LoVo (cell line): ENCODE measurements around the gene CDH16.
"Not testable (repeated sequence)": the region's sequence is repeated elsewhere in the genome, so short reads cannot be mapped to it uniquely, and the experiment has no call there.

ENCODE experiments used
- DNase-seq: peaks from one replicate; pipeline ENCODE4 v3.0.0-alpha.2; 2016; ENCODE audit warnings: low spot score

The CDH16 gene

GRCh38 chr16:66908762-66909559 lies 9.7 kb downstream of the CDH16 start:
- DNase-seq = no peak

DNA sequence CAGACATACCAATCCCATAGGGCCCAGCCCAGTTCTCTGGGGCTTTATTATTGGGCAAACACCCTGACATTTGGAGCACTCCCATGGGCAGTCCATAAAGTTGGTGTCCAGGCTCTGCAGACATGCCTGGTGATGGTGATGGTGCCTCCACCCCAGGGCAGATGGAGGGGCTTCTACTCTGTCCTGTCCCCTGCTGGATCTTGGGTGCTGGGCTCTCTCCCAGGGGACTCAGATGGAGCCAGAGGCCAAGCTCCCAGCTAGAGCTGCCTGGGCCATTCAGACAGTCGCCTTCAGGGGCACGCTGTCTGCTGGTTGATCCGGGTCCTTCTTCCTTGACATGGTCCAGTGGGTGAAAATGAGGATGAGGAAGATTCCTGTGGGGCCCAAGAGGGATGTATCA lies 10.6 kb downstream of the CDH16 start:
- no peak for DNase-seq

- DNase-seq = no peak
Observed at GRCh38 chr16:66906916-66907836, 11.5 kb downstream of the CDH16 start.

DNA sequence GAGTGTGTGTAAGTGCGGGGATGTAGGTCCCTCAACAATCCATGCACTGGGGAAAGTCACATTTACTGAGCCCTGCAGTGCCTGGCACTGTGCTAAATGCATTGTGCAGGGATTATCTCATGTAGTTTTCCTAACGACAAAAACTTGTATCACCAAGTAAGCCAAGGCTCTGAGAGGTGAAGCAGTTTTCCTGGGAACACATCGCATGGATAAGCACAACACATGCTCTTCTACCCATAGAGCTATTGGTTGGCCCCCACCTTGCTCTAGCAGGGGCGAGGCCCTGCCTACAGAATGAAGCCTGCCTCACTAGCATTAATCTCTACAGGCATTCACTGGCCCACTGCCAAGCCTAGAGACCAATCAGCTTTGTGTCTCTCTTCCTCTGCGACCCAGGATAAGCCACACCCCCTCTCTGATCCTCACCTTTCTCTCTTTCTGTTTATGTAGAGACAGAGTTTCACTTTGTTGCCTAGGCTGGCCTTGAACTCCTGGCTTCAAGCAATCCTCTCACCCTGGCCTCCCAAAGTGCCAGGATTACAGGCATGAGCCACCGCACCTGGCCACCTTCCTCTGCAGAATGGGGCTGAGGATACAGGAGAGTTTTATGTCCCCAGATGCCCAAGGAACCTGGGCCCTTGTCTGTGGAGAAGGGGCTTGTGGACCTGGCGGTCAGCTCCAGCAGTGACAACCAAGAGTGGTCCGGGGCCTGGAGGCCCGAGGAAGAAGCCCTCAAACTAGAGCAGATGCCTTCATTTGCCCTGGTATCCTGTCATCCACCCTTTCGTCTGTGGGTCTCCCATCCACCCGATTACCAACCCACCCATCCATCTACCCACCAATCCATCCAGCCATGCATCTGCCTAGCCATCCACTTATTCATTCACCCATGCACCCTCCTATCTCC lies 12.8 kb downstream of the CDH16 start:
- peak; percentile 61 for DNase-seq

- no peak for DNase-seq
Observed at GRCh38 chr16:66904846-66905632, 13.6 kb downstream of the CDH16 start.

DNA sequence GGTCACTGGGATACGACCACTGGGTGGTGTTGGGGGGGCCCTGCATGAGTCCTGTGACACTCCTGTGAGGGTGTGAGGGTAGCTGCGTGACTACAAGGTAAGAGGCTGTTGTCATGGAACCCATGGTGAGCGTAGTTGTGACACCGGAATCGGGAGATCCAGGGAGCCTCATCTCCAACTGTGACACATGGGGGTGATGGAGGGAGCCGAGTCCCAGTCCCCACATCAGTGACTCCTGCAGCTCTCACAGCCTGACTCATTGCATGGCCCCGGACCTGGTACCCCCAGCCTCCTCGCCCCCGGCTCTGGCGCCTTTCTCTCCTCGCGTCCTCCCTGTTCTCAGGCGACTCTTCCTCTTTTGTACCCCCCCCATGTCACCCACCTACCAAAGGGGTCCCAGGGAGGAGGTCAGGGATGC lies 14.2 kb downstream of the CDH16 start:
- no peak for DNase-seq

DNA sequence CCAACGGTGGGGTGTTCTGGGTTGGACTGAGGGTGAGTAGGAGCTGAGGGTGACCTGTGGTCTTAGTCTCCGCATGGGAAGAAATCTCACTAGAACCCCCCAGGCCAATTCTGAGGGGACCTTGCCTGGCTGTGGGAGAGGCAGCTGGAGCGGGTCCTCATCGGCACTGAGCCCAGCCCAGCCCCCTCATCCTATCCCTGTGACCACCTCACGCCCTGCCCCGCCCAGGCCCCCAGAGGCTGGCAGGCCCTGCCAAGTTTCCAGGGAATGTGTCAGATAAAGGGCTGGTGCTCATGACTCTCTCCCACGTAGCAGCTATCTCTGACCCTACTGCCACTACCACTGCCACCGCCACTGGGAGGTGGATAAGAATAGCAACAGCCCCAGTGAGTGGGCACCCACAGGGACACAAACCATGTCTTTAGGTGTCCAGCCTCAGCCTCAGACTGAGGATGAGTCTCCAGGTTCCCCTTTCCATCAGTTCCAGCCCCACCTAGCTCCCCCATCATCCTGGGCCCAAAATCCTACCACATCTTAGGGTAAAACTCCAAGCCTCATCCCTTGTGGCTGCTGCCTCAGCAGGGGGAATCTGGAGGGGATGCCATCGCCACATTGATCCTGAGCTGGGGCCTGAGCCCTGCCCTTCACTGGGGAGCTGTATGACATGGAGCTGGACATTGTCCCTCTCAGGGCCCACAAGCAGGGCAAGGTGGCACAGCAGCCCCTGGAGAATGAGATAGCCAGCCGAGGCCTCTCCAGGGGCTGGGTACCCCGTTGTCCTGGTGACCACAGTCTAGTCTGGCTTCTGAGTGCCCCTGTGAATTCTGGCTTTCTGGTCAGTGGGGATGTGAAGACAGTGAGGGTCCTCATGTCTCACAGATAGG lies 14.9 kb downstream of the CDH16 start:
- no peak for DNase-seq

DNA sequence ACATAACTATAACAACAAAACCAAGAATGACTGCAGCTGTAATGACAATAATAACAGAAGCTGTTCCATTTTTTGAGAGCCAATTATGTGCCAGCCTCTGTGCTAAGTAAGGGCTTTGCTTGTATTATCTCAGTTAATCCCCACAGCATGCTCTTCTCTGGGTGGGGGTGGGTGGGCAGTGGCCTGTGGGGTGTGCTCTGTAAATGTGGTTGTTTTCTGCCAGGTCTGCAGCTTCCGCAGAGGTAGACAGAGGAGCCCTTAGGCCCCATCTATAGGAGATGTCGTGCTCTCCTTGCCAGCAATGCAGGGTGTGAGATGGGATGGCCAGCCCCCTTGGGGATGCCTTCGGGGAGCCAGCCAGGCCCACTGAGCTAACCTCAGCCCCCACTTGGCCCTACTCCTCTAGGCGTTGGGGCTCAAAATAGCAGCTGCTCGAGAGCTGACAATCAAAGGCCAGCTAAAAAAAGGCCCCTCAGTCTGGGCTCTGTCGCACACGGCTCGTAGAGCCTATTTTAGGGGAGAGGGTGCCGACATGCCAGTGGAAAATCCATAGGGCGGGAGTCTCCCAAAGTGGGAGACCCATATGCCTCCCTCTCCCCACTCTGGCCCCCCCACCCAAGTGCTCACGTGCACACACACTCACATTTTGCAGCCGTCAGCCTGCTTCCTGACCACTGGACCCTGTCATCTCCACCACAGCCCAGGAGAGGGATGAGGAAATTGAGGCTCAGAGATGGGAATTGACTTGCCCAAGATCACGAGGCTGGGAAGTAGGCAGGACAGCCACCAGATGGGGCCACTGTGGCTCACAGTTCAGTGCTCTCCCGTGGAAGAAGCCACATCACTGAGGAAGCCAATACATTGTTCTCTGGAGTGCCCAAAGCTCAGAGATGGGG lies 15.8 kb downstream of the CDH16 start:
- DNase-seq = no peak

GRCh38 chr16:66901626-66902025 lies 17.1 kb downstream of the CDH16 start:
- DNase-seq = no peak

GRCh38 chr16:66900721-66901441 lies 17.8 kb downstream of the CDH16 start:
- DNase-seq = no peak

- DNase-seq = peak; percentile 18
Observed at GRCh38 chr16:66899945-66900710, 18.6 kb downstream of the CDH16 start.

DNA sequence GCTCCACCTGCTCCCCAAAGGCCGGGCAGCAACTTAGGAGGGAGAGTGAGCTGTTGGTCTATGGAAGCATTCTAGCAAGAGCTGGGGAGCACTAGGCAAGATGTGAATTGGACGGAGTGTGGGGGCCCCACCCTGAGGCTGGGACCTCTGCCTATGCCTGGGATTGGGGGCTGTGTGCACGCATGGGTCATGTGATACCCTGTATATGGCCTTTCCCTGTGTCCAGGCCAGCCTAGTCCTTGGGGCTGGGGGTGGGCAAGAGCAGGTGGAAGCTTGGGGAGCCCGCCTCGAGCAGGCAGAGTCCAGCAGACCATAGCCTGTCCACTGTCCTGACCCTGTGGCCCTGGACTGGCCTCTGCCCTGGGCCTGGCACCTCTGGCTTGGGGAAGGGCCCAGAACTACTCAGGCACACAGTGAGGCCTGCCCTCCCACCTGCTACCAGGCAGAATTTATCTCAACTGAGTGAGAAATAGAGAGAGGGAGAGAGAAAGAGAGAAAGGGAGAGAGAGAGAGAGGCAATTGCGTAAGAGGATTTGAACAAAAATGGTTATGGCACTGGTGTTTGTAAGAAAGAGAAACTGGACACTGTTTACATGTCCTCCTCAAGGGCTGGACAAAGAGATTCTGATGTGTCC lies 19.3 kb downstream of the CDH16 start:
- DNase-seq = no peak

- no peak for DNase-seq
Observed at GRCh38 chr16:66898933-66899309, 19.8 kb downstream of the CDH16 start.

- no peak for DNase-seq
Observed at GRCh38 chr16:66898207-66898606, 20.5 kb downstream of the CDH16 start.

- DNase-seq = not testable (repeated sequence)
Observed at GRCh38 chr16:66896682-66897081, 22.0 kb downstream of the CDH16 start.

GRCh38 chr16:66895999-66896398 lies 22.7 kb downstream of the CDH16 start:
- no peak for DNase-seq

- DNase-seq = no peak
Observed at GRCh38 chr16:66895689-66895979, 23.1 kb downstream of the CDH16 start.
